ENCODE results near the gene GRIP1. TPM values are rescaled to one million over a fixed set of nuclear protein-coding genes. Genes with fewer than 3 reads are reported as not detected.

Gene GRIP1
- total RNA-seq, 4 donors from 2014 or later = 0.22 to 3.0 (median 1.6) TPM

GRCh38 chr12:66709893-66710292, 31.0 kb upstream of the GRIP1 start:
- no peak for TF ChIP-seq POLR2A (IDR thresholded peaks at IDR 0.05)
- no peak for TF ChIP-seq EP300 (IDR thresholded peaks at IDR 0.05)
- TF ChIP-seq CTCF (IDR thresholded peaks at IDR 0.05) = no peak
- WGBS, 2 donors = 63 to 73% methylated on average over 2 of the region's 2 CpGs
- no peak for DNase-seq (ENCODE audit: low spot score in 2 of 2)
- Histone ChIP-seq H3K4me3 (no peak overlapping the region), H3K27ac (no peak overlapping the region), H3K9me3 (peaks cover 0 to 3% (median 0%) of the 10 kb centered on the region in 4 donors), H3K4me1 (no peaks in the 10 kb centered on the region), H3K27me3 (no peaks in the 10 kb centered on the region), H3K36me3 (no peaks in the 10 kb centered on the region)

GRCh38 chr12:66709457-66709773, 30.5 kb upstream of the GRIP1 start:
- Histone ChIP-seq H3K36me3 (no peaks in the 10 kb centered on the region), H3K4me1 (no peaks in the 10 kb centered on the region), H3K27me3 (no peaks in the 10 kb centered on the region), H3K4me3 (no peak overlapping the region), H3K9me3 (peaks cover 0 to 3% (median 0%) of the 10 kb centered on the region in 4 donors), H3K27ac (no peak overlapping the region)
- 85 to 95% methylated on average over 1 of the region's 1 CpG for WGBS, 2 donors
- DNase-seq (ENCODE audit: low spot score in 2 of 2) = no peak
- TF ChIP-seq POLR2A (IDR thresholded peaks at IDR 0.05) = no peak
- TF ChIP-seq EP300 (IDR thresholded peaks at IDR 0.05) = no peak
- no peak for TF ChIP-seq CTCF (IDR thresholded peaks at IDR 0.05)

GRCh38 chr12:66708704-66709456, 30.0 kb upstream of the GRIP1 start:
- WGBS, 2 donors = 24 to 26% methylated on average over 3 of the region's 3 CpGs

GRCh38 chr12:66707002-66707697, 28.3 kb upstream of the GRIP1 start:
- DNase-seq (ENCODE audit: low spot score in 2 of 2) = no peak
- no peak overlapping the region for H3K27ac ChIP-seq
- 82% methylated on average over 4 of the region's 4 CpGs for WGBS, 2 donors
- no peaks in the 10 kb centered on the region for H3K4me1 ChIP-seq
- no peaks in the 10 kb centered on the region for H3K27me3 ChIP-seq
- H3K36me3 ChIP-seq = no peaks in the 10 kb centered on the region
- H3K9me3 ChIP-seq = peaks cover 0 to 3% (median 0%) of the 10 kb centered on the region in 4 donors
- TF ChIP-seq EP300 (IDR thresholded peaks at IDR 0.05) (no peak), POLR2A (IDR thresholded peaks at IDR 0.05) (no peak), CTCF (IDR thresholded peaks at IDR 0.05) (no peak)
- H3K4me3 ChIP-seq = no peak overlapping the region

More at GRCh38 chr12:66708704-66709456, 30.0 kb upstream of the GRIP1 start:
- Histone ChIP-seq H3K9me3 (peaks cover 0 to 3% (median 0%) of the 10 kb centered on the region in 4 donors), H3K27ac (no peak overlapping the region), H3K4me3 (no peak overlapping the region), H3K27me3 (no peaks in the 10 kb centered on the region), H3K36me3 (no peaks in the 10 kb centered on the region), H3K4me1 (no peaks in the 10 kb centered on the region)
- DNase-seq (ENCODE audit: low spot score in 2 of 2) = no peak
- TF ChIP-seq CTCF (IDR thresholded peaks at IDR 0.05) = peak in 2 of 5 experiments; percentile 39 to 52
- TF ChIP-seq POLR2A (IDR thresholded peaks at IDR 0.05) = no peak
- TF ChIP-seq EP300 (IDR thresholded peaks at IDR 0.05) = no peak

Data from tibial nerve (tissue), 4 donors.